GM23338 (cell line): ENCODE results near the gene TRIM39. TPM values are rescaled to one million over a fixed set of nuclear protein-coding genes. Genes with fewer than 3 reads are reported as not detected.

Experiments used
- ATAC-seq: fragments of 200-7000 bp; cut with Tn5 transposase; 3 replicates; pipeline ENCODE4 v1.9.1; 2020
- DNase-seq: peaks from one replicate; pipeline ENCODE4 v3.0.0-alpha.2; 2015; ENCODE audit warnings: low spot score
- H2AFZ ChIP-seq: fragments of 200-600 bp; sonication (generic); 2 replicates; pipeline ENCODE4 v1.8.0; 2016; ENCODE audit warnings: antibody characterized with exemption, mild to moderate bottlenecking, moderate library complexity
- H3F3A ChIP-seq: fragments of 200-600 bp; sonication (generic); replicated peaks from 2 replicates; pipeline ENCODE4 v1.8.0; 2017; ENCODE audit warnings: antibody characterized with exemption, mixed run types, low read depth
- H3K27ac ChIP-seq: fragments of 200-600 bp; sonication (generic); 2 replicates; pipeline ENCODE4 v1.6.1; 2016; ENCODE audit warnings: low read depth
- H3K27me3 ChIP-seq: fragments of 200-600 bp; sonication (generic); 2 replicates; pipeline ENCODE4 v1.8.0; 2016; ENCODE audit warnings: mild to moderate bottlenecking, mixed run types, moderate library complexity; ENCODE audit not compliant: insufficient read depth
- H3K36me3 ChIP-seq: fragments of 200-600 bp; sonication (generic); 2 replicates; pipeline ENCODE4 v1.8.0; 2016; ENCODE audit warnings: mild to moderate bottlenecking; ENCODE audit not compliant: insufficient read depth
- H3K4me1 ChIP-seq: fragments of 200-600 bp; sonication (generic); 2 replicates; pipeline ENCODE4 v1.8.0; 2016; ENCODE audit warnings: mild to moderate bottlenecking, moderate library complexity; ENCODE audit not compliant: insufficient read depth
- H3K4me2 ChIP-seq: fragments of 200-600 bp; sonication (generic); 2 replicates; pipeline ENCODE4 v1.7.1; 2017; ENCODE audit warnings: mixed run types
- H3K4me3 ChIP-seq: fragments of 200-600 bp; sonication (generic); 2 replicates; pipeline ENCODE4 v1.6.1; 2016; ENCODE audit warnings: mixed run types
- H3K79me2 ChIP-seq: fragments of 200-600 bp; sonication (generic); replicated peaks from 2 replicates; pipeline ENCODE4 v1.8.0; 2017; ENCODE audit warnings: mild to moderate bottlenecking; ENCODE audit not compliant: insufficient read depth
- H3K9me2 ChIP-seq: fragments of 200-600 bp; sonication (generic); 2 replicates; pipeline ENCODE4 v1.8.0; 2017; ENCODE audit not compliant: insufficient read depth
- H4K20me1 ChIP-seq: fragments of 200-600 bp; sonication (generic); replicated peaks from 2 replicates; pipeline ENCODE4 v1.8.0; 2017; ENCODE audit warnings: mild to moderate bottlenecking; ENCODE audit not compliant: insufficient read depth
- H3K27ac Mint-ChIP-seq: 2 replicates; pipeline ENCODE4 v1.8.0; 2020; ENCODE audit warnings: inconsistent platforms, mild to moderate bottlenecking, moderate library complexity, mixed read lengths
- H3K27me3 Mint-ChIP-seq: 3 replicates; pipeline ENCODE4 v1.8.0; 2022; ENCODE audit warnings: low read depth, mild to moderate bottlenecking, moderate library complexity, mixed read lengths, inconsistent platforms; ENCODE audit not compliant: insufficient read depth, poor library complexity
- H3K36me3 Mint-ChIP-seq: 3 replicates; pipeline ENCODE4 v1.8.0; 2021; ENCODE audit warnings: low read depth, mild to moderate bottlenecking, inconsistent platforms, moderate library complexity, mixed read lengths
- H3K4me1 Mint-ChIP-seq: 3 replicates; pipeline ENCODE4 v1.8.0; 2020; ENCODE audit warnings: mild to moderate bottlenecking, inconsistent platforms, mixed read lengths
- H3K4me3 Mint-ChIP-seq: 3 replicates; pipeline ENCODE4 v1.8.0; 2021; ENCODE audit warnings: moderate library complexity, mild to moderate bottlenecking, inconsistent platforms, mixed read lengths
- H3K9me3 Mint-ChIP-seq: 3 replicates; pipeline ENCODE4 v1.8.0; 2020; ENCODE audit warnings: moderate library complexity, mild to moderate bottlenecking, inconsistent platforms, mixed read lengths
- CREB1 ChIP-seq: fragments of 250-450 bp; sonication (Bioruptor Pico); IDR thresholded peaks from 2 replicates; pipeline ENCODE4 v1.5.0; 2020; ENCODE audit warnings: low read depth, mild to moderate bottlenecking, moderate library complexity
- EZH2 ChIP-seq: fragments of 200-600 bp; sonication (generic); IDR thresholded peaks from one replicate; pipeline ENCODE4 v1.8.0; 2017; ENCODE audit warnings: antibody characterized with exemption, mild to moderate bottlenecking, low read depth; ENCODE audit not compliant: unreplicated experiment
- EZH2phosphoT487 ChIP-seq: fragments of 200-600 bp; sonication (generic); IDR thresholded peaks from one replicate; pipeline ENCODE4 v1.8.1; 2018; ENCODE audit warnings: antibody characterized with exemption; ENCODE audit not compliant: unreplicated experiment
- JUNB ChIP-seq: IDR thresholded peaks from one replicate; pipeline ENCODE4 v1.6.1; 2016; ENCODE audit warnings: antibody characterized with exemption; ENCODE audit not compliant: unreplicated experiment
- NANOG ChIP-seq: IDR thresholded peaks from 2 replicates; pipeline ENCODE4 v1.6.1; 2016; ENCODE audit warnings: antibody characterized with exemption, borderline replicate concordance
- POLR2AphosphoS5 ChIP-seq: IDR thresholded peaks from 2 replicates; pipeline ENCODE4 v1.6.1; 2016; ENCODE audit warnings: antibody characterized with exemption, low read depth
- STAT1 ChIP-seq: IDR thresholded peaks from one replicate; pipeline ENCODE4 v1.6.1; 2016; ENCODE audit warnings: antibody characterized with exemption; ENCODE audit not compliant: unreplicated experiment
- ZNF331 ChIP-seq: fragments of 250-450 bp; sonication (Bioruptor Pico); IDR thresholded peaks from 2 replicates; pipeline ENCODE4 v1.5.0; 2020; ENCODE audit warnings: low read depth, mild to moderate bottlenecking, moderate library complexity
- polyA plus RNA-seq: library from polyadenylated mRNA; unstranded; fragments of >200 nt; fragmentation: Nextera tagmentation; extraction: Ambion mirVana; gene quantifications from 2 replicates; pipeline ENCODE4 v1.2.1, GENCODE V29; 2016
- total RNA-seq: library from RNA; depleted of rRNA; stranded (reverse); fragments of >200 nt; shearing (Covaris generic); gene quantifications from 2 replicates; pipeline ENCODE4 v1.2.3, GENCODE V29; 2014
- TF ChIP-seq, protein P1 (sequence below): IDR thresholded peaks from 2 replicates; pipeline ENCODE4 v1.6.1; 2016; ENCODE audit warnings: antibody characterized with exemption
- TF ChIP-seq, protein P2 (sequence below), 2 experiments: fragments of 200-600 bp in 1 of 2; sonication (generic) in 1 of 2; conservative IDR thresholded peaks; 2 replicates each; pipeline versions ENCODE4 v1.5.1 to v1.6.1; 2016 to 2017; ENCODE audit warnings: antibody characterized with exemption in 2 of 2, low read depth in 2 of 2, mild to moderate bottlenecking in 2 of 2, moderate library complexity in 1 of 2
- TF ChIP-seq, protein P3 (sequence below): fragments of 250-450 bp; sonication (Bioruptor Pico); IDR thresholded peaks from 2 replicates; pipeline ENCODE4 v1.5.0; 2020; ENCODE audit warnings: mild to moderate bottlenecking, moderate library complexity

The TRIM39 gene
- total and polyA plus RNA-seq, 2 experiments from 2014 or later = 5.4 to 19.2 TPM

DNA sequence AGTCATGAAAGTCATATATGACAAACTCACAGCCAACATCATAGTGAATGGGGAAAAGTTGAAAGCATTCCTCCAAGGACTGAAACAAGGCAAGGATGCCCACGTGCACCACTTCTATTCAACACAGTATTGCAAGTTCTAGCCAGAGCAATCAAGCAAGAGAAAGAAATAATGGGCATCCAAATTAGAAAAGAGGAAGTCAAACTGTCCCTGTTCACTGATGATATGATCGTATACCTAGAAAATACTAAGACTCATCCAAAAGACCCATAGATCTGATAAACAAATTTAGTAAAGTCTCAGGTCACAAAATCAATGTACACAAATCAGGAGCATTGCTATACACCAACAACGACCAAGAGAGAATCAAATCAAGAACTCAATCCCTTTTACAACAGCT, 59.4 kb downstream of the TRIM39 start:
- Mint-ChIP-seq H3K36me3 (no peaks in the 10 kb centered on the region), H3K4me1 (peaks cover 2% of the 10 kb centered on the region), H3K9me3 (no peaks in the 10 kb centered on the region), H3K4me3 (no peak overlapping the region), H3K27ac (no peak overlapping the region), H3K27me3 (peaks cover 10% of the 10 kb centered on the region)
- H3K79me2 ChIP-seq = no peaks in the 10 kb centered on the region
- no peak overlapping the region for H2AFZ ChIP-seq
- H4K20me1 ChIP-seq = no peaks in the 10 kb centered on the region
- no peak for ATAC-seq
- peaks cover 2% of the 10 kb centered on the region; the same call in 1 of the 2 replicates for H3K4me1 ChIP-seq
- TF ChIP-seq EZH2phosphoT487 (no peak), STAT1 (no peak), EZH2 (no peak), JUNB (no peak), ZNF331 (CRISPR knock-in tag) (no peak), CREB1 (CRISPR knock-in tag) (no peak), POLR2AphosphoS5 (no peak), NANOG (no peak)
- TF ChIP-seq, protein P1, sequence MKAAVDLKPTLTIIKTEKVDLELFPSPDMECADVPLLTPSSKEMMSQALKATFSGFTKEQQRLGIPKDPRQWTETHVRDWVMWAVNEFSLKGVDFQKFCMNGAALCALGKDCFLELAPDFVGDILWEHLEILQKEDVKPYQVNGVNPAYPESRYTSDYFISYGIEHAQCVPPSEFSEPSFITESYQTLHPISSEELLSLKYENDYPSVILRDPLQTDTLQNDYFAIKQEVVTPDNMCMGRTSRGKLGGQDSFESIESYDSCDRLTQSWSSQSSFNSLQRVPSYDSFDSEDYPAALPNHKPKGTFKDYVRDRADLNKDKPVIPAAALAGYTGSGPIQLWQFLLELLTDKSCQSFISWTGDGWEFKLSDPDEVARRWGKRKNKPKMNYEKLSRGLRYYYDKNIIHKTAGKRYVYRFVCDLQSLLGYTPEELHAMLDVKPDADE = no peak
- TF ChIP-seq, protein P2, sequence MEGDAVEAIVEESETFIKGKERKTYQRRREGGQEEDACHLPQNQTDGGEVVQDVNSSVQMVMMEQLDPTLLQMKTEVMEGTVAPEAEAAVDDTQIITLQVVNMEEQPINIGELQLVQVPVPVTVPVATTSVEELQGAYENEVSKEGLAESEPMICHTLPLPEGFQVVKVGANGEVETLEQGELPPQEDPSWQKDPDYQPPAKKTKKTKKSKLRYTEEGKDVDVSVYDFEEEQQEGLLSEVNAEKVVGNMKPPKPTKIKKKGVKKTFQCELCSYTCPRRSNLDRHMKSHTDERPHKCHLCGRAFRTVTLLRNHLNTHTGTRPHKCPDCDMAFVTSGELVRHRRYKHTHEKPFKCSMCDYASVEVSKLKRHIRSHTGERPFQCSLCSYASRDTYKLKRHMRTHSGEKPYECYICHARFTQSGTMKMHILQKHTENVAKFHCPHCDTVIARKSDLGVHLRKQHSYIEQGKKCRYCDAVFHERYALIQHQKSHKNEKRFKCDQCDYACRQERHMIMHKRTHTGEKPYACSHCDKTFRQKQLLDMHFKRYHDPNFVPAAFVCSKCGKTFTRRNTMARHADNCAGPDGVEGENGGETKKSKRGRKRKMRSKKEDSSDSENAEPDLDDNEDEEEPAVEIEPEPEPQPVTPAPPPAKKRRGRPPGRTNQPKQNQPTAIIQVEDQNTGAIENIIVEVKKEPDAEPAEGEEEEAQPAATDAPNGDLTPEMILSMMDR (conservative IDR thresholded peaks at IDR 0.05; ENCODE audit: low read depth in 2 of 2) = no peak
- TF ChIP-seq, protein P3, sequence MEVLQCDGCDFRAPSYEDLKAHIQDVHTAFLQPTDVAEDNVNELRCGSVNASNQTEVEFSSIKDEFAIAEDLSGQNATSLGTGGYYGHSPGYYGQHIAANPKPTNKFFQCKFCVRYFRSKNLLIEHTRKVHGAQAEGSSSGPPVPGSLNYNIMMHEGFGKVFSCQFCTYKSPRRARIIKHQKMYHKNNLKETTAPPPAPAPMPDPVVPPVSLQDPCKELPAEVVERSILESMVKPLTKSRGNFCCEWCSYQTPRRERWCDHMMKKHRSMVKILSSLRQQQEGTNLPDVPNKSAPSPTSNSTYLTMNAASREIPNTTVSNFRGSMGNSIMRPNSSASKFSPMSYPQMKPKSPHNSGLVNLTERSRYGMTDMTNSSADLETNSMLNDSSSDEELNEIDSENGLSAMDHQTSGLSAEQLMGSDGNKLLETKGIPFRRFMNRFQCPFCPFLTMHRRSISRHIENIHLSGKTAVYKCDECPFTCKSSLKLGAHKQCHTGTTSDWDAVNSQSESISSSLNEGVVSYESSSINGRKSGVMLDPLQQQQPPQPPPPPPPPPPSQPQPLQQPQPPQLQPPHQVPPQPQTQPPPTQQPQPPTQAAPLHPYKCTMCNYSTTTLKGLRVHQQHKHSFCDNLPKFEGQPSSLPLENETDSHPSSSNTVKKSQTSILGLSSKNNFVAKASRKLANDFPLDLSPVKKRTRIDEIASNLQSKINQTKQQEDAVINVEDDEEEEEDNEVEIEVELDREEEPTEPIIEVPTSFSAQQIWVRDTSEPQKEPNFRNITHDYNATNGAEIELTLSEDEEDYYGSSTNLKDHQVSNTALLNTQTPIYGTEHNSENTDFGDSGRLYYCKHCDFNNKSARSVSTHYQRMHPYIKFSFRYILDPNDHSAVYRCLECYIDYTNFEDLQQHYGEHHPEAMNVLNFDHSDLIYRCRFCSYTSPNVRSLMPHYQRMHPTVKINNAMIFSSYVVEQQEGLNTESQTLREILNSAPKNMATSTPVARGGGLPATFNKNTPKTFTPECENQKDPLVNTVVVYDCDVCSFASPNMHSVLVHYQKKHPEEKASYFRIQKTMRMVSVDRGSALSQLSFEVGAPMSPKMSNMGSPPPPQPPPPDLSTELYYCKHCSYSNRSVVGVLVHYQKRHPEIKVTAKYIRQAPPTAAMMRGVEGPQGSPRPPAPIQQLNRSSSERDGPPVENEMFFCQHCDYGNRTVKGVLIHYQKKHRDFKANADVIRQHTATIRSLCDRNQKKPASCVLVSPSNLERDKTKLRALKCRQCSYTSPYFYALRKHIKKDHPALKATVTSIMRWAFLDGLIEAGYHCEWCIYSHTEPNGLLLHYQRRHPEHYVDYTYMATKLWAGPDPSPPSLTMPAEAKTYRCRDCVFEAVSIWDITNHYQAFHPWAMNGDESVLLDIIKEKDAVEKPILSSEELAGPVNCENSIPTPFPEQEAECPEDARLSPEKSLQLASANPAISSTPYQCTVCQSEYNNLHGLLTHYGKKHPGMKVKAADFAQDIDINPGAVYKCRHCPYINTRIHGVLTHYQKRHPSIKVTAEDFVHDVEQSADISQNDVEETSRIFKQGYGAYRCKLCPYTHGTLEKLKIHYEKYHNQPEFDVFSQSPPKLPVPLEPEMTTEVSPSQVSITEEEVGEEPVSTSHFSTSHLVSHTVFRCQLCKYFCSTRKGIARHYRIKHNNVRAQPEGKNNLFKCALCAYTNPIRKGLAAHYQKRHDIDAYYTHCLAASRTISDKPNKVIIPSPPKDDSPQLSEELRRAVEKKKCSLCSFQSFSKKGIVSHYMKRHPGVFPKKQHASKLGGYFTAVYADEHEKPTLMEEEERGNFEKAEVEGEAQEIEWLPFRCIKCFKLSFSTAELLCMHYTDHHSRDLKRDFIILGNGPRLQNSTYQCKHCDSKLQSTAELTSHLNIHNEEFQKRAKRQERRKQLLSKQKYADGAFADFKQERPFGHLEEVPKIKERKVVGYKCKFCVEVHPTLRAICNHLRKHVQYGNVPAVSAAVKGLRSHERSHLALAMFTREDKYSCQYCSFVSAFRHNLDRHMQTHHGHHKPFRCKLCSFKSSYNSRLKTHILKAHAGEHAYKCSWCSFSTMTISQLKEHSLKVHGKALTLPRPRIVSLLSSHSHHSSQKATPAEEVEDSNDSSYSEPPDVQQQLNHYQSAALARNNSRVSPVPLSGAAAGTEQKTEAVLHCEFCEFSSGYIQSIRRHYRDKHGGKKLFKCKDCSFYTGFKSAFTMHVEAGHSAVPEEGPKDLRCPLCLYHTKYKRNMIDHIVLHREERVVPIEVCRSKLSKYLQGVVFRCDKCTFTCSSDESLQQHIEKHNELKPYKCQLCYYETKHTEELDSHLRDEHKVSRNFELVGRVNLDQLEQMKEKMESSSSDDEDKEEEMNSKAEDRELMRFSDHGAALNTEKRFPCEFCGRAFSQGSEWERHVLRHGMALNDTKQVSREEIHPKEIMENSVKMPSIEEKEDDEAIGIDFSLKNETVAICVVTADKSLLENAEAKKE (CRISPR knock-in tag) = no peak
- no peak overlapping the region for H3K4me2 ChIP-seq
- DNase-seq = no peak
- no peaks in the 10 kb centered on the region for H3K36me3 ChIP-seq
- H3F3A ChIP-seq = no peaks in the 10 kb centered on the region
- no peaks in the 10 kb centered on the region; the same call in 1 of the 2 replicates for H3K27me3 ChIP-seq
- no peak overlapping the region for H3K4me3 ChIP-seq
- no peaks in the 10 kb centered on the region for H3K9me2 ChIP-seq
- no peak overlapping the region for H3K27ac ChIP-seq
